Smooth muscle cell (in vitro differentiated cells): ENCODE measurements around the gene ITGBL1. TPM values are rescaled to one million over a fixed set of nuclear protein-coding genes. Genes with fewer than 3 reads are reported as not detected.
A peak's percentile ranks its signal among the peaks of the same experiment; 100 is the strongest.

ENCODE experiments used
- DNase-seq: peaks from one replicate; lab custom pipeline; 2025; ENCODE audit not compliant: unreplicated experiment; lab: John Stamatoyannopoulos, UW
- H2AFZ ChIP-seq: fragments of 200-600 bp; sonication (generic); 2 replicates; pipeline ENCODE4 v1.6.0; 2016; ENCODE audit warnings: antibody characterized with exemption, low read depth, mild to moderate bottlenecking
- H3F3A ChIP-seq: fragments of 200-600 bp; sonication (generic); 2 replicates; pipeline ENCODE4 v1.6.0; 2017; ENCODE audit warnings: antibody characterized with exemption, low read depth
- H3K27ac ChIP-seq: fragments of 200-600 bp; sonication (generic); 2 replicates; pipeline ENCODE4 v1.5.1; 2016; ENCODE audit warnings: low read depth, mild to moderate bottlenecking
- H3K27me3 ChIP-seq: fragments of 200-600 bp; sonication (generic); 2 replicates; pipeline ENCODE4 v1.6.1; 2016; ENCODE audit warnings: low read depth, mild to moderate bottlenecking
- H3K36me3 ChIP-seq: fragments of 200-600 bp; sonication (generic); 2 replicates; pipeline ENCODE4 v1.5.1; 2016; ENCODE audit warnings: low read depth
- H3K4me1 ChIP-seq: fragments of 200-600 bp; sonication (generic); 2 replicates; pipeline ENCODE4 v1.5.1; 2016; ENCODE audit warnings: low read depth
- H3K4me2 ChIP-seq: fragments of 200-600 bp; sonication (generic); 2 replicates; pipeline ENCODE4 v1.6.0; 2016; ENCODE audit warnings: mild to moderate bottlenecking
- H3K4me3 ChIP-seq: fragments of 200-600 bp; sonication (generic); 2 replicates; pipeline ENCODE4 v1.5.1; 2016; ENCODE audit warnings: mild to moderate bottlenecking
- H3K79me2 ChIP-seq: fragments of 200-600 bp; sonication (generic); 2 replicates; pipeline ENCODE4 v1.6.0; 2016; ENCODE audit warnings: low read depth, mild to moderate bottlenecking
- H3K9ac ChIP-seq: fragments of 200-600 bp; sonication (generic); 2 replicates; pipeline ENCODE4 v1.6.0; 2016; ENCODE audit warnings: low read depth
- H3K9me3 ChIP-seq: fragments of 200-600 bp; sonication (generic); replicated peaks from 2 replicates; pipeline ENCODE4 v1.5.1; 2016; ENCODE audit warnings: low read depth
- H4K20me1 ChIP-seq: fragments of 200-600 bp; sonication (generic); 2 replicates; pipeline ENCODE4 v1.6.0; 2016; ENCODE audit warnings: low read depth
- WGBS: methylation state at CpG from one replicate; pipeline ENCODE4 v1.1.7; 2016; ENCODE audit warnings: low lambda C conversion rate; 5-methylcytosine and 5-hydroxymethylcytosine counted together
- polyA plus RNA-seq: library from polyadenylated mRNA; unstranded; fragments of >200 nt; fragmentation: Nextera tagmentation; extraction: Ambion mirVana; gene quantifications from 2 replicates; pipeline ENCODE4 v1.2.1, GENCODE V29; 2016
- total RNA-seq: library from RNA; depleted of rRNA; stranded (reverse); fragments of >200 nt; gene quantifications from 2 replicates; pipeline ENCODE4 v1.2.3, GENCODE V29; 2014
- TF ChIP-seq, protein P1 (sequence below): fragments of 200-600 bp; sonication (generic); IDR thresholded peaks from 2 replicates; pipeline ENCODE4 v1.5.1; 2017; ENCODE audit warnings: borderline replicate concordance, mild to moderate bottlenecking, antibody characterized with exemption; ENCODE audit not compliant: insufficient read depth, poor library complexity, severe bottlenecking

The ITGBL1 gene
- total and polyA plus RNA-seq, 2 experiments from 2014 or later, result 0.29 TPM; not detected in 1

DNA sequence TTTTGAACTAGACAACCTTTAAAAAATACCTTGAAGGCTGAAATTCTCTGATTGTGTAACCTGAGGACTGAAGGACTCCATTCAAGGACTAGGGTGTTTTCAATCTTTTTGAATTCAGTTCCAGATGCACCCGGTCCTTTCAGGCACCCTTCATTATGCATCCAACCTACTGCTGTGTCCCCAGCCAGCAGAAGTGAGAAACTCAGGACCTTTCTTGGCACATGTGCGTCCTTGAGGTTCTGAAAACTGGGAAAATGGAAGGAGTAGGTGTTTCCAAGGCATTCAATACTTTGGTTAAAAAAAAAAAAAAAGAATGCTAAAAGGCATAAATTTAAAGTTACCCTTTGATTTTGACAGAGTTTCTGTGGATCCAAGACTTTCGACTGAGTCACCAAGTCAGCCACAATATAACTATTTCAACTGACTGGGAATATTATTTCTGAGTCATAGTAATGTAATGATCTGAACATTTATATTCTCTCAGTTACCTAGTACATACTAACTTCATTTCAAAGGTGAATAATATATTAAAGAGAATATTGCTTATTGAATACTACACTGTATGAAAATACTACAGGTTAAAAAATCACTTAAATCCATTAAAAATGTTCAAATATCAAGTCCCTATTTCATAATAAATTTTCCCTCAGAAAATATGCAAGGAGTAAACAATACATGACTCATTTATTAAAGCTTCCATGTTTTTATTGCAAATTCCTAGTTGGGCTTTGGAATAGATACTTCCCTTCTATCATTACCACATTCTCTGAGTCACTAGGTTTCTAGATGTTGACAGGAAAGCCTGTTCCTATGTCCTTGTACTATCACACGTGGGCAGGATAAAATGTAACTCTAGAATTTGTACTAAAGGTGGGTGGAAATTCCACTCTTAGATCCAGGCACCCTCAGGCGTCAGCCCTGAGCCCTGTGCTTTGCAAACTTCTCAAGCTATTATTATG lies 2.4 kb upstream of the ITGBL1 start:
- WGBS, result 45% methylated on average over 5 of the region's 5 CpGs
- Histone ChIP-seq H3K9me3 (no peaks in the 10 kb centered on the region), H3K9ac (peak overlapping the region; percentile 38), H2AFZ (no peak overlapping the region), H3K79me2 (no peaks in the 10 kb centered on the region), H3K4me2 (peak overlapping the region; percentile 34), H3K27ac (peak overlapping the region; percentile 79), H3K4me3 (no peak overlapping the region), H3K27me3 (no peaks in the 10 kb centered on the region), H3K36me3 (no peaks in the 10 kb centered on the region), H3K4me1 (no peaks in the 10 kb centered on the region), H3F3A (peaks cover 2% of the 10 kb centered on the region), H4K20me1 (no peaks in the 10 kb centered on the region)
- DNase-seq, result no peak
- TF ChIP-seq, protein P1, sequence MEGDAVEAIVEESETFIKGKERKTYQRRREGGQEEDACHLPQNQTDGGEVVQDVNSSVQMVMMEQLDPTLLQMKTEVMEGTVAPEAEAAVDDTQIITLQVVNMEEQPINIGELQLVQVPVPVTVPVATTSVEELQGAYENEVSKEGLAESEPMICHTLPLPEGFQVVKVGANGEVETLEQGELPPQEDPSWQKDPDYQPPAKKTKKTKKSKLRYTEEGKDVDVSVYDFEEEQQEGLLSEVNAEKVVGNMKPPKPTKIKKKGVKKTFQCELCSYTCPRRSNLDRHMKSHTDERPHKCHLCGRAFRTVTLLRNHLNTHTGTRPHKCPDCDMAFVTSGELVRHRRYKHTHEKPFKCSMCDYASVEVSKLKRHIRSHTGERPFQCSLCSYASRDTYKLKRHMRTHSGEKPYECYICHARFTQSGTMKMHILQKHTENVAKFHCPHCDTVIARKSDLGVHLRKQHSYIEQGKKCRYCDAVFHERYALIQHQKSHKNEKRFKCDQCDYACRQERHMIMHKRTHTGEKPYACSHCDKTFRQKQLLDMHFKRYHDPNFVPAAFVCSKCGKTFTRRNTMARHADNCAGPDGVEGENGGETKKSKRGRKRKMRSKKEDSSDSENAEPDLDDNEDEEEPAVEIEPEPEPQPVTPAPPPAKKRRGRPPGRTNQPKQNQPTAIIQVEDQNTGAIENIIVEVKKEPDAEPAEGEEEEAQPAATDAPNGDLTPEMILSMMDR, result no peak

DNA sequence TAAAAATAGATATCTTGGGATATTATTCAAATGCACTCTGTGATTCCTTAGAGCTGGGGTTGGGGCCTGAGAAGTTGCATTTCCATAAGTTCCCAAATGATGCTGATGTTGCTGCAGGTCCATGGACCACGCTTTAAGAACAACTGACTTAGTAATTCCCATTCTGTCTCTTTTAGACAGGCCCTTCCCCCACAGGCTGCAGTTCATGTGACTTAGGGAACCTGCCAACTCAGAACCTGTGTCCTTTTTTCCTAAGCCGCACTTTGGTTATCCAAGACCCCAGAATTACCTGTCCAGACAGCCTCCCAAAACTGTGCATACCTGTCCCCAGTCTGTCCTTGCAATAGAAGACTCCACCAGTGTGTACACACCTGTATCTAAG lies 1.7 kb upstream of the ITGBL1 start:
- Histone ChIP-seq H3F3A (peaks cover 5% of the 10 kb centered on the region), H3K27me3 (no peaks in the 10 kb centered on the region), H3K27ac (peak overlapping the region; percentile 79), H2AFZ (no peak overlapping the region), H3K79me2 (no peaks in the 10 kb centered on the region), H3K4me3 (no peak overlapping the region), H3K9ac (no peak overlapping the region), H4K20me1 (no peaks in the 10 kb centered on the region), H3K9me3 (no peaks in the 10 kb centered on the region), H3K4me1 (no peaks in the 10 kb centered on the region), H3K4me2 (peak overlapping the region; percentile 34), H3K36me3 (no peaks in the 10 kb centered on the region)
- WGBS, result 97% methylated on average over 2 of the region's 2 CpGs
- DNase-seq, result no peak
- TF ChIP-seq, protein P1, result no peak

DNA sequence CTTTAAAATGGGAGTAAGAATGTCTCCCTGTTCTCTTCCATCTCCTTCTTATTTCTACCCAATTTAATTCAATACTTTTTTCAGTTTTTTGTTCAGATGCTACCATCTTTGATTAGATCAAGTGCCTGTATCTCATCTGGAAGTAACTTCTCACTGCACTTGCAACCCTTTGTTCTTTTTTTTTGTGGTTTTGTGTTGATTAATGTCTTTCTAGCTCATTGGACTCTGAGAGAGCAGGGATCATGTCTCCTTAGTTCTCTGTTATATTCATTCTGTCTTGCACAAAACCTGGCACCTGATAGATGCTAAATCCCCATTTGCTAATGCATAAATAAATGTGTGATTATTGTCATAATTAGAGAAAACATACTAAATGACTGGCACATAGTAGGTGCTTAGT lies 834 bp upstream of the ITGBL1 start:
- Histone ChIP-seq H3K27ac (no peak overlapping the region), H3K9ac (no peak overlapping the region), H4K20me1 (no peaks in the 10 kb centered on the region), H3K4me2 (no peak overlapping the region), H2AFZ (no peak overlapping the region), H3F3A (peaks cover 5% of the 10 kb centered on the region), H3K9me3 (no peaks in the 10 kb centered on the region), H3K4me3 (no peak overlapping the region), H3K27me3 (no peaks in the 10 kb centered on the region), H3K79me2 (no peaks in the 10 kb centered on the region), H3K4me1 (no peaks in the 10 kb centered on the region), H3K36me3 (no peaks in the 10 kb centered on the region)
- DNase-seq, result no peak
- TF ChIP-seq, protein P1, result no peak
